ENCODE results near the gene CAMK1D. TPM values are rescaled to one million over a fixed set of nuclear protein-coding genes. Genes with fewer than 3 reads are reported as not detected.
A peak's percentile ranks its signal among the peaks of the same experiment; 100 is the strongest.

The CAMK1D gene
- total RNA-seq, 2 experiments from 2014 or later, result 11.9 to 15.4 TPM

DNA sequence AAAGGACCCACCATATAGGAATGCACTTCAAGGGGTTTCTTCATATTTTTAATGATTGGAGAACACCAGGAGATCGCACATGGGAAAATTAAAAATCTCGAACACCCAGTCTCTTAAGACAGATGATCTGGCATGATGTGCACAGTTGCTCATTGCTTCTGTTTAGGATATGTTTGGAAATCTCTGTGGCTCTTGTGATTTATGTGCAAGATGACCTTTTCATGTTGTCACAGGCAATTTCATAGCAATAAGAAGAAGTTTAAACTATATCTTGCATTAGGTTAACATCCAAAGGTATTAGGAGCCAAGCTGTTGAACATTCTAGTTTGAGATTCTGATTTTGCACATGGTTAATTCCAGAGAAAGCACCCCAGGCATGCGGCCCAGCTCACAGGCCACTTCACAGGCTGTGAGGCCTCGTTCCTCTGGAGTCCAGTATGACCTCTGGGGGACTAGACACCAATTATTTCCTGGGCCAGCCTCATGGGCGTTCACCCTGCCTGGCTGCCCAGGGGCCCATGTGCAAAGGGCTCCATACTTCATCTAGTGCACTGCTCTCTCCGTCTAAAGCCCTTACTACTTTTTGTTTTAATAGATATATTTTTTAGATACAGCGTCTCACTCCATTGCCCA lies 28.4 kb downstream of the CAMK1D start:
- H3K4me3 Mint-ChIP-seq, result no peak overlapping the region
- H3K27me3 Mint-ChIP-seq, result no peaks in the 10 kb centered on the region
- no peak for DNase-seq
- no peak overlapping the region for H3K27ac Mint-ChIP-seq
- peaks cover 20% of the 10 kb centered on the region for H3K4me1 Mint-ChIP-seq
- H3K36me3 Mint-ChIP-seq, result peaks cover 4% of the 10 kb centered on the region
- no peaks in the 10 kb centered on the region for H3K9me3 Mint-ChIP-seq

DNA sequence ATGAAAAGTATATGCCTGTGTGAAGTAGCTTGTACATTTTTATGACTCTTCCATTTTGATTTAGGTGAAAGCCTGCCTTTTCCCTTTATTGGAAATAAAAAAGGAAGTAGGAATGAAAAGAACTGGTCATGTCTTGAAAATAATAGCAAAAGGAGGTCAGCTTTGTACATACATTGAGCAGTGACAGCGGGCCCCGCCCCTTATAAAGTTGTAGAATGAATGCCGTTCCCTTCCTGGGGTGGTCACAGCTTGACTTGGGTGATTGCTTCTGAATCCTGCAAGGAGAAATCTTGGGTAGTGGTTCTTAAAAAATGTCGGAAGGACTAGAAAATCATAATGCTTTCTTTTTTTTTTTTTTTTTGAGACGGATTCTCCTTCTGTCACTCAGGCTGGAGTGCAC lies 31.7 kb downstream of the CAMK1D start:
- DNase-seq, result no peak
- H3K9me3 Mint-ChIP-seq, result peaks cover 11% of the 10 kb centered on the region
- H3K36me3 Mint-ChIP-seq, result peaks cover 8% of the 10 kb centered on the region
- no peak overlapping the region for H3K4me3 Mint-ChIP-seq
- no peak overlapping the region for H3K27ac Mint-ChIP-seq
- no peaks in the 10 kb centered on the region for H3K27me3 Mint-ChIP-seq
- peaks cover 19% of the 10 kb centered on the region for H3K4me1 Mint-ChIP-seq

DNA sequence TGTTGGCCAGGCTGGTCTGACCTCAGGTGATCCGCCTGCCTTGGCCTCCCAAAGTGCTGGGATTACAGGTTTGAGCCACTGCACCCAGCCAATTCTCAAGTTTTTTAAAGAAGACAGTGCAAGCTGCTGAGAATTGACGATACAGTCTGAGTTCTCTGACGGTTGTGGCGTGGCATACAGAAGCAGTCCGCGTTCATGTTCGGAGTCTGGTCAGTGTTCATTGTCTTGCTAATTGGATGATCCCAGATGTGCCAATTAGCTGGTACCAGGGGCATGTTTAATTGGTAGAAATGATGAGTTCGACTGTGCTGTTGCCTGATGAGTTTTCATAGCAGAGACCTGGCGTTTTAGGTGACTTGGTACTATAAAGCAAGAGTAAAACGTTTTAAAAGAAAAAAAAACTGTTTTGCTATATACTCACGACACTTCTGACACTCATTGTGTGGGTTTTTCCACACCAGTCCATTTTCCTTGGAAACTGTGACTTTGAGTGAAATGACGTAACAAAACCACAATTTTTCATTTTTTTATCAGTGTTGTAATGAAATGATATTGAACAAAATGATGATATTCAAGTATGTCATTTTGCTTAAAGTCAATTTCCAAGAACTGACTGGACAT lies 32.3 kb downstream of the CAMK1D start:
- no peak for DNase-seq
- Mint-ChIP-seq H3K27me3 (no peaks in the 10 kb centered on the region), H3K4me3 (no peak overlapping the region), H3K27ac (peak overlapping the region; percentile 80), H3K36me3 (peaks cover 8% of the 10 kb centered on the region), H3K9me3 (peaks cover 11% of the 10 kb centered on the region), H3K4me1 (peaks cover 19% of the 10 kb centered on the region)

DNA sequence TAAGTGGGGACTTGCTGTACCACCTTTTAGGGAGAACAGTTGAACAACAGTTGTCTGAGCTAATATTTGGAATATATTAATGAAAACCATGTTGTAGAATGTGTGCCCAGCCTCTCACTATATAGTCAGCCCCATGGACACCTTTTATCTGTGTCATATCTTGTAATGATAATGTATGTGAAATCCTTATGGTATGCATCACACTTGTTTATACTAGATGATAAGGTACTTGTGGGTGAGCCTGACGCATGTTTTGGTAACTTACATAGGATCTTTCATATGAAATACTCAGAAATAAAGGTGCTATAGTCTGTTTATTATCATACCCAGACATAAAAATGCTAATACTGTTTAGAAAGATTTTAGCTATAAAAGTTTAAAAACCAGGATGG lies 32.8 kb downstream of the CAMK1D start:
- H3K36me3 Mint-ChIP-seq, result peaks cover 8% of the 10 kb centered on the region
- peaks cover 19% of the 10 kb centered on the region for H3K4me1 Mint-ChIP-seq
- no peak overlapping the region for H3K4me3 Mint-ChIP-seq
- DNase-seq, result no peak
- peak overlapping the region; percentile 56 for H3K27ac Mint-ChIP-seq
- H3K9me3 Mint-ChIP-seq, result peaks cover 11% of the 10 kb centered on the region
- H3K27me3 Mint-ChIP-seq, result no peaks in the 10 kb centered on the region

DNA sequence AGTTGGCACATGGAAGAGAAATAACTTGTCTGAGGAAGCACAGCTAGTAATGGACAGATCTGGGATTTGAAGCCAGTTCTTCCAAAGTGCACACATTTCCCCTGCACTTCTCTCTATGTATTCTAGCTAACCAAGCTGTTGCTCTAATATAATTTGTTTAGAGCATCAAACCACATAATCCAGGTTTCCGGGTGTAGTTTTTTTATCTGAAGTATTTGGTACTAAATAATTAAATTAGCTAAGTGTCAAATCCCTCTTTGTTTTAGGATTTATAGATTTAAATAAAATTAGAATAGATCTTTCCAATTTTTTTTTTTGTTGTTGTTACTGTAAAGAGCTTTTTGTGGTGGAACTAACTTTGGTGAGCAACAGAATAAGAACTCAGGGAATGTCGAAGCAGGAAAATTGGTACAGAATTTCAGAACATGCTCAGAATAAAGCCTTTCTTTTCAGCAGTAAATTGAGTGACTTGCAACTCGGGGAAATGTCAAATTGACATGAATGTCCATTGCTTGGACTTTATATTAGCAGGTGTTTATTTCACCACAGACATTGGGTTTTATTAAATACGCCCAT lies 33.7 kb downstream of the CAMK1D start:
- no peak for DNase-seq
- Mint-ChIP-seq H3K4me3 (no peak overlapping the region), H3K36me3 (peaks cover 8% of the 10 kb centered on the region), H3K4me1 (peaks cover 23% of the 10 kb centered on the region), H3K27ac (no peak overlapping the region), H3K9me3 (peaks cover 11% of the 10 kb centered on the region), H3K27me3 (no peaks in the 10 kb centered on the region)

DNA sequence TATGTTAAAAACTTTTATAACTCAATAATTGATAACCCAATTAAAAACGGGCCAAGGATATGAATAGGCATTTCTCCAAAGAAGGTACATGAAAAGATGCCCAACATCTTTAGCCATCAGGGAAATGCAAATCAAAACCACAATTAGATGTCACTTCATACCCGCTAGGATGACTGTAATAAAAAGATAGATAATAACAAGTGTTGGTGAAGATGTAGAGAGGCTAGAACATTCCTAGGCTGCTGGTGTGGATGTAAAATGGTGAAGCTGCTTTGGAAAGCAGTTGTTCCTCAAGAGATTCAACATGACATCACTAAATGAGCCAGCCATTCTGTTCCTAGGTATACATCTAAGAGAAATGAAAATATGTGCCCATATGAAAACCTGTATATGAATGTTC lies 35.6 kb downstream of the CAMK1D start:
- H3K27me3 Mint-ChIP-seq, result no peaks in the 10 kb centered on the region
- no peak for DNase-seq
- peaks cover 8% of the 10 kb centered on the region for H3K36me3 Mint-ChIP-seq

DNA sequence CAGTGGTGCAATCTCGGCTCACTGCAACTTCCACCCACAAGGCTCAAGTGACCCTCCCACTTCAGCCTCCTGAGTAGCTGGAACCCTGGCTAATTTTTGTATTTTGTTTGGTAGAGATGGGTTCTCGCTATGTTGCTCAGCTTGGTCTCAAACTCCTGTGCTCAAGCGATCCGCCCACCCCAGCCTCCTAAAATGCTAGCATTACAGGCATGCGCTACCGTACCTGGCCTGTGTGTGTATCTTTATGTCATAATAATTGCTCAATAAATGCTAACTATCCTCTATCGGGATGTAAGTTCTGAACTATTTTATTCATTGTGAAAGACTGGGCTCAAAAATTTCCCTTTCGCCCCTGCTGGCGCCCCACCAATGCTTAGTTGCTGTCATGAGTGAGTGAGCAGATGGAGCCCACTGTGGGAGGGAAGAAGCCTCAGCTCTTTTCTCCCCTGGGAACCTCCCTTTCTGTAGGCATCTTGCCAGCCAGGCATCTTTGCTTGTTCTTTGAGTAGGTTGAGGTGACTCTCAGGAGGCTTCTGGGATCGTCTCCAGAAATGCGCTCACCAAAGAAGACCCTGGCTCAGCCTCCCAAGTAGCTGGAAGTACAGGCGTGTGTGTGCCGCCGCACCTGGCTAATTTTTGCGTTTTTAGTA lies 38.3 kb downstream of the CAMK1D start:
- Mint-ChIP-seq H3K4me1 (peaks cover 30% of the 10 kb centered on the region), H3K36me3 (peaks cover 10% of the 10 kb centered on the region), H3K27ac (no peak overlapping the region), H3K4me3 (no peak overlapping the region), H3K27me3 (no peaks in the 10 kb centered on the region), H3K9me3 (peaks cover 11% of the 10 kb centered on the region)
- DNase-seq, result no peak

More for the DNA sequence above, 35.6 kb downstream of the CAMK1D start:
- H3K4me3 Mint-ChIP-seq, result no peak overlapping the region
- peaks cover 35% of the 10 kb centered on the region for H3K4me1 Mint-ChIP-seq
- H3K9me3 Mint-ChIP-seq, result peaks cover 11% of the 10 kb centered on the region
- H3K27ac Mint-ChIP-seq, result no peak overlapping the region

DNA sequence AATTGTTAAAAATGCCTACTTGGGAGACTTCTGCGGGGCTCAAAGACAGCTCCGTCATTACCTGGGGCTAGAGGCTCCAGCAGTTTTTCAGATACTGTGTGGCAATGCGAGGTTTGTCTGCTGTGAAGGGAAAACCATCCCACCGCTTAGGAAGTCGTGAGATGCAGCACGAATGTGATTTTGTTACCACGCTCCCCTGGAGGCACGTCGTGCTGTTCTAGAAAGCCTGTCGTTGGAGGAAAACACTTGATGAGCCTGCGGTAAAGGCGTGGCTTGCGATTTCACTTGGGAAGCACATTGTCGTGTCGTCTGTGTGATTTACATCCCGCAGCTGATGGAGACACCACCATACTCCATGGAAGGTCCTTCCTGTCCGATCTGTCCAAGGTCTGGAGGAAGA lies 39.3 kb downstream of the CAMK1D start:
- H3K4me1 Mint-ChIP-seq, result peaks cover 28% of the 10 kb centered on the region
- peaks cover 11% of the 10 kb centered on the region for H3K9me3 Mint-ChIP-seq
- DNase-seq, result no peak
- H3K27me3 Mint-ChIP-seq, result no peaks in the 10 kb centered on the region
- H3K36me3 Mint-ChIP-seq, result peaks cover 10% of the 10 kb centered on the region
- H3K4me3 Mint-ChIP-seq, result no peak overlapping the region
- no peak overlapping the region for H3K27ac Mint-ChIP-seq

DNA sequence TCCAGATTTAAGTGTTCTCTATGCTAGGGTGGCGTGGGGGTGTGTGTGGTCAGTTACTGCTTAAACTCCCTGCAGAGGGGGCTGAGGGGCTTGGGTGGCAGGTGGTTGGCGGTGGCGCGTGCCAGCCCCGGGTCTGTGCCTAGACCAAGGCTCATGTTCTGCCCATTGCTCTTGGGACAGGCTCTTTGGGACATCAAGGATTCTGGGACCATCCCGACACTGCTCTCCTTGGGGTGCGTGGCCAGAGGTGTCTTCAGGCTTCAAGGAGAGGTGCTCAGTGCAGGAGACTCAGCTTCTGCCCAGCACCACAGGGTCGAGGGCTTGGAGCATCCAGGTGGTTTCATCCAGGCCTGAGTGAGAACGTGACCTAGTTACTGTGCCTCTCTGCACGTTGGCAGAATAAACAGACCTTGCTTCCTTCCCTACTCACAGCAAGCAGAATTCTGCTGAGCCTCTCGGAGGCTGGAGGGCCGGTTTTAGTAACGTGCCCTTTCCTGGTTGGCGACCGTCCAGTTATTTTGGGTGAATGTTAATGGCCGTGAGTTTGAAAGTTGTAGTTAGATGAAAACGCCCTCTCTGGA lies 39.9 kb downstream of the CAMK1D start:
- H3K9me3 Mint-ChIP-seq, result peaks cover 8% of the 10 kb centered on the region
- H3K27ac Mint-ChIP-seq, result no peak overlapping the region
- peaks cover 28% of the 10 kb centered on the region for H3K4me1 Mint-ChIP-seq

DNA sequence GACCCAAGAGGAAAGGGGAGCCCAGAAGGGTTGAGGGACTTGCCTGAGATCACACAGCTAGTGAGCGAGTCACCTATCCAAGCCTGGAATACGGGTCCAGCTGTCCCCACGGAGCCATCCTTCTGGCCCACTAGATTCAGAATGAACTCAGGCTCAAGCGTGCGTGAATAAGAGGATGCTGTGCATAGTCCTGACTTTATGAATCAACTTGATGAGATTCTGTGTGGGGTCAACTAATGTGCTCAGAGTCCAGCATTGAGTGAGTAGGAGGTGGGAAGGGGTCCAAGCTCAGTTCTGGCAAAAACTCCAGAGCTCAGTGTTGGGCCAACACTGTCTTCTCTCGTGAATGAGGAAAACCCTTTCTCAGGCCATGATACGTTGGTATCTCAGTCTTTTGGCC lies 41.4 kb downstream of the CAMK1D start:
- Mint-ChIP-seq H3K4me1 (peaks cover 30% of the 10 kb centered on the region), H3K9me3 (no peaks in the 10 kb centered on the region), H3K27ac (no peak overlapping the region), H3K36me3 (peaks cover 2% of the 10 kb centered on the region), H3K27me3 (no peaks in the 10 kb centered on the region), H3K4me3 (no peak overlapping the region)
- DNase-seq, result no peak

More for the DNA sequence above, 39.9 kb downstream of the CAMK1D start:
- H3K36me3 Mint-ChIP-seq, result peaks cover 10% of the 10 kb centered on the region
- H3K4me3 Mint-ChIP-seq, result no peak overlapping the region
- DNase-seq, result no peak
- H3K27me3 Mint-ChIP-seq, result no peaks in the 10 kb centered on the region

DNA sequence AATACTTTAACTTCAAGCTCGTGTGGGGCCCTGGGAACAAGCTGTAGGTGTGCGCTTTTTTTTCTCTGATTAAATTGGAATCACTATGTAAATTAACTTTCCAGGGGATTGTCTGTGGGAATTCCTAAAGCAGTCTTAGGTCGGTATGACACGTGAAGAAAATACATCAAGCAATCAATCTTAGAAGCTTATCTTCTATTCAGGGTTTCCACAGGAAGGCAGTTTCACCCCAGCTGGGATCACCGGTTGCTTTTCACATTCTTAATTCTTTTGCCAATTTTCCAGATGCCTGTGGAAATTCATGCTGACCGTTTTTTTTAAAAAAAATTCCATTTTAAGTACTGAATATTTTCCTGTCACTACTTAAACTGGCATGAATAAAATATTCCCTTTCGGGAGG lies 41.9 kb downstream of the CAMK1D start:
- Mint-ChIP-seq H3K9me3 (no peaks in the 10 kb centered on the region), H3K36me3 (peaks cover 2% of the 10 kb centered on the region), H3K27ac (no peak overlapping the region), H3K4me1 (peaks cover 31% of the 10 kb centered on the region), H3K4me3 (no peak overlapping the region), H3K27me3 (no peaks in the 10 kb centered on the region)
- DNase-seq, result no peak

DNA sequence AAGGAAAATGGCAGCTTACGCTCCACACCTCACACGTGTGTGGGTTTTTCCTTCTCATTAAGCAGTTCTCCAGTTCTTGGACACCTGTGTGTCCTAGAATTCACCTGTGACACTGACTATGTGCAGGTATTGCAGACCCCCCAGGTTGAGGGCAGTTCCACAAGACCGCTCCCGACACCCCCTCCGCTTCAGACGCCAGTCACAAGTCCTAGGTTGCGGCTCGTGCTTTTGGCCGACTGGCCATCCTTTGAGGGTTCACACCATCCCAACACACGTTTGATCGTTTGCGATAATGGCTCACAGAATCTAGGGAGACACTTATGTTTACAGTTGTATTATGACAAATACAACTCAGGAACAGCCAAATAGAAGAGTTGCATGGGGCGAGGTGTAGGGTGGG lies 44.5 kb downstream of the CAMK1D start:
- Mint-ChIP-seq H3K27me3 (no peaks in the 10 kb centered on the region), H3K27ac (no peak overlapping the region), H3K36me3 (peaks cover 4% of the 10 kb centered on the region), H3K4me1 (peaks cover 23% of the 10 kb centered on the region), H3K9me3 (no peaks in the 10 kb centered on the region), H3K4me3 (no peak overlapping the region)
- DNase-seq, result no peak

DNA sequence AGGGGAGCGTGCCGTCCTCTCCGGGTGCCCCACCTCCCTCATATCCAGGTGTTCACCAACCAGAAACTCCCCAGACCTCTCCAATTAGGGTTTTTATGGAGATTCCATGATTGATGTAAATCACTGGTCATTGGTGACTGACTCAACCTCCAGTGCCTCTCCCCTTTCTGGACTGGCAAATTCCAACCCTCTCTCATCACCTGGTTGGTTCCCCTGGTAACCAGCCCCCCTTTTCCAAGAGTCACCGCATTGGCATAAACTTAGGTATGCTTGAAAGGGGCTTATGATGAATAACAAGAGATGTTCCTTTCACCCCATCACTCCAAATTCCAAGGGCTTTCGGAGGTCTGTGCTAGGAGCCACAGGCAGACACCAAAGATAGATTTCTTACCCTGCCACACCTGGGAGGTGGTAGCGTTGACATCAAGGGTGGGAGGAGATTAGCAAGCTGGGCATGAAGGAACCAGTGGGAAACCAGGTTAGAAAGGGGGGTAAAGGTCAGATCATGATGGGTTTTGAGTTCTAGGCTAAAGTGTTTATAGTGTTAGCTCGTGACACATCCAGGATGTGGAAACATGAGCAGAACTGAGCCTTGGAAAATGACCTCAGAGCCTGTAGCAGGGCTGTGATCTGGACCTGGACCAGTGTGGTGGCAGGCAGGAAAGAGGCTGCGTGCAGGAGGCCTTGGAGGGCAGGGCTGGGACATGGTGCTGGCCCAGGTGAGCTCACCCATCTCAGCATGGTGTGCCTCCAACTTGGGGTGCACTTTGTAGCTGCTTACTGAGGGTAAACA lies 45.1 kb downstream of the CAMK1D start:
- DNase-seq, result no peak
- peaks cover 4% of the 10 kb centered on the region for H3K36me3 Mint-ChIP-seq
- no peaks in the 10 kb centered on the region for H3K9me3 Mint-ChIP-seq
- H3K27ac Mint-ChIP-seq, result peak overlapping the region; percentile 40
- no peak overlapping the region for H3K4me3 Mint-ChIP-seq
- no peaks in the 10 kb centered on the region for H3K27me3 Mint-ChIP-seq
- H3K4me1 Mint-ChIP-seq, result peaks cover 21% of the 10 kb centered on the region

DNA sequence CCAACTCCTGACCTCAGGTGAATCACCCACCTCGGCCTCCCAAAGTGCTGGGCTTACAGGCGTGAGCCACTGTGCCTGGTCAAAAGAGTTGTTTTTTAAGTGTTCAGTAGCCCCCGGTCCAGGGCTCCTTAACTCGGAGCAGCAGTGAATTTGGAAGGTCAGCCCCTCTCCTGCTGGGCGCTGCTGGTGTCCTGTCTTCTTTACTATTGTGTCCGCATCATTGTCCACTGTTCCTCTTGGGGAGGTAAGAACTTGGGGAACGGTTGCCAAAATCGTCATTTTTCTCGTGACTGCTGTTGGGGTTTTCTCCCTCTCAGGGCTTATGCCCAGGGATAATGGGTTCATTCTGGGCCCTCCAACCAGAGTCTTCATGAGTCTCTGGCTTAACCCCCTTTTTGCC lies 46.7 kb downstream of the CAMK1D start:
- H3K27ac Mint-ChIP-seq, result no peak overlapping the region
- peaks cover 2% of the 10 kb centered on the region for H3K36me3 Mint-ChIP-seq
- H3K27me3 Mint-ChIP-seq, result no peaks in the 10 kb centered on the region
- no peak for DNase-seq
- no peaks in the 10 kb centered on the region for H3K9me3 Mint-ChIP-seq
- H3K4me1 Mint-ChIP-seq, result peaks cover 9% of the 10 kb centered on the region
- no peak overlapping the region for H3K4me3 Mint-ChIP-seq

DNA sequence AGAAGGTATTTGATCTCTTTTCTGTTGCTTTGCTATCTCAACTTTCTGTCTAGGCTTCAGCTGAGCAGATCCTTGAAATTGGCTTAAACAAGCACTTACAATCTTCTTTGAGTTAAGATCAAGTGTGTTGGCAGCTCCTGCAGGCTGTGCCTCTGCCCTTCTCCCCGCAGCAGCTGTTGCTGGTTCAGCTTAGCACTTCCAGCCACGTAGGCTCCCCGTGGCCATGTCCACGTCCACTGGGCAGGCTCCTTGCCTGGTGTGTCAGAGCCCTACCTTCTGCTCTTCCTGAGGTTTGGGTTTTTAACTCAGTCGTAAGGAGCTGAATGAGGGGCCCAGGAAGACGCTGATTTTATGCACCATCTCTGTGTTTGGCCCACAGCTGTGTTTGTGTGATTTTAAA lies 47.2 kb downstream of the CAMK1D start:
- Mint-ChIP-seq H3K36me3 (peaks cover 2% of the 10 kb centered on the region), H3K27ac (no peak overlapping the region), H3K4me1 (peaks cover 8% of the 10 kb centered on the region), H3K9me3 (no peaks in the 10 kb centered on the region), H3K4me3 (no peak overlapping the region), H3K27me3 (no peaks in the 10 kb centered on the region)
- no peak for DNase-seq
